Liver (tissue), 9 donors: ENCODE measurements around the gene TMEM135. TPM values are rescaled to one million over a fixed set of nuclear protein-coding genes. Genes with fewer than 3 reads are reported as not detected.

ENCODE experiments used
- DNase-seq: peaks from one replicate; pipeline ENCODE4 v3.0.0-alpha.2; 2017; ENCODE audit warnings: low spot score
- H3K27ac ChIP-seq, 2 donors: one replicate each; pipeline ENCODE4 v1.7.0; 2013; ENCODE audit warnings: inconsistent platforms in 2 of 2, low read length in 2 of 2, control low read depth in 1 of 2, low read depth in 1 of 2, mild to moderate bottlenecking in 1 of 2
- H3K27me3 ChIP-seq, 4 donors: one replicate each; pipeline versions ENCODE4 v1.6.1 to v1.7.0; 2013; ENCODE audit warnings: low read length in 3 of 4, inconsistent platforms in 1 of 4, mild to moderate bottlenecking in 1 of 4, moderate library complexity in 1 of 4; ENCODE audit not compliant: control insufficient read depth in 4 of 4, insufficient read depth in 4 of 4
- H3K36me3 ChIP-seq, 4 donors: one replicate each; pipeline versions ENCODE4 v1.6.1 to v1.7.0; 2013; ENCODE audit warnings: low read length in 3 of 4, mild to moderate bottlenecking in 3 of 4, low read depth in 1 of 4, moderate library complexity in 1 of 4; ENCODE audit not compliant: control insufficient read depth in 4 of 4, insufficient read depth in 3 of 4
- H3K4me1 ChIP-seq, 4 donors: one replicate each; pipeline versions ENCODE4 v1.6.1 to v1.7.0; 2013; ENCODE audit warnings: low read length in 3 of 4, mild to moderate bottlenecking in 3 of 4, moderate library complexity in 1 of 4; ENCODE audit not compliant: control insufficient read depth in 4 of 4, insufficient read depth in 4 of 4
- H3K4me3 ChIP-seq, 3 donors: one replicate each; pipeline versions ENCODE4 v1.6.1 to v1.7.0; 2013; ENCODE audit warnings: low read length in 3 of 3, control low read depth in 1 of 3, low read depth in 1 of 3, mild to moderate bottlenecking in 1 of 3
- H3K9ac ChIP-seq, 2 donors: one replicate each; pipeline ENCODE4 v1.7.0; 2013; ENCODE audit warnings: low read length in 2 of 2, mild to moderate bottlenecking in 2 of 2, moderate library complexity in 2 of 2, control low read depth in 1 of 2, low read depth in 1 of 2
- H3K9me3 ChIP-seq, 4 donors: one replicate each; pipeline versions ENCODE4 v1.6.1 to v1.7.0; 2013; ENCODE audit warnings: low read length in 3 of 4; ENCODE audit not compliant: control insufficient read depth in 4 of 4
- EGR1 ChIP-seq, 2 donors: IDR thresholded peaks; 2 replicates each; pipeline ENCODE4 v1.6.1; 2016 to 2018; ENCODE audit warnings: antibody characterized with exemption in 2 of 2, low read depth in 2 of 2
- FOXA1 ChIP-seq: IDR thresholded peaks from 2 replicates; pipeline ENCODE4 v1.6.1; 2016; ENCODE audit warnings: antibody characterized with exemption
- FOXA2 ChIP-seq: IDR thresholded peaks from 2 replicates; pipeline ENCODE4 v1.6.1; 2016; ENCODE audit warnings: antibody characterized with exemption
- GABPA ChIP-seq, 2 donors: IDR thresholded peaks in 1 of 2; conservative IDR thresholded peaks in 1 of 2; 2 replicates each; pipeline ENCODE4 v1.6.1; 2016; ENCODE audit warnings: antibody characterized with exemption in 2 of 2, mild to moderate bottlenecking in 1 of 2, moderate library complexity in 1 of 2
- HNF4A ChIP-seq, 2 donors: conservative IDR thresholded peaks; 2 replicates each; pipeline ENCODE4 v1.6.1; 2016; ENCODE audit warnings: antibody characterized with exemption in 2 of 2, mild to moderate bottlenecking in 2 of 2
- HNF4G ChIP-seq: IDR thresholded peaks from 2 replicates; pipeline ENCODE4 v1.6.1; 2016; ENCODE audit warnings: antibody characterized with exemption
- JUND ChIP-seq, 2 donors: IDR thresholded peaks; 2 replicates each; pipeline ENCODE4 v1.6.1; 2016; ENCODE audit warnings: antibody characterized with exemption in 2 of 2
- NR2F2 ChIP-seq: IDR thresholded peaks from 2 replicates; pipeline ENCODE4 v1.6.1; 2016; ENCODE audit warnings: antibody characterized with exemption
- RAD21 ChIP-seq, 2 donors: IDR thresholded peaks; 2 replicates each; pipeline ENCODE4 v1.6.1; 2016; ENCODE audit warnings: antibody characterized with exemption in 2 of 2, mild to moderate bottlenecking in 2 of 2
- RXRA ChIP-seq, 2 donors: IDR thresholded peaks; 2 replicates each; pipeline ENCODE4 v1.6.1; 2017 to 2018; ENCODE audit warnings: antibody characterized with exemption in 2 of 2, mild to moderate bottlenecking in 1 of 2
- SP1 ChIP-seq: IDR thresholded peaks from 2 replicates; pipeline ENCODE4 v1.6.1; 2018; ENCODE audit warnings: antibody characterized with exemption, mild to moderate bottlenecking
- TAF1 ChIP-seq: conservative IDR thresholded peaks from 2 replicates; pipeline ENCODE4 v1.6.1; 2016; ENCODE audit warnings: antibody characterized with exemption, mild to moderate bottlenecking
- YY1 ChIP-seq: IDR thresholded peaks from 2 replicates; pipeline ENCODE4 v1.6.1; 2016; ENCODE audit warnings: antibody characterized with exemption, mild to moderate bottlenecking
- ZBTB33 ChIP-seq: IDR thresholded peaks from 2 replicates; pipeline ENCODE4 v1.6.1; 2016; ENCODE audit warnings: antibody characterized with exemption
- WGBS: extraction: QIAGEN DNeasy Blood & Tissue Kit; methylation state at CpG from one replicate; pipeline ENCODE4 v1.1.7; 2013; 5-methylcytosine and 5-hydroxymethylcytosine counted together
- polyA plus RNA-seq, 2 donors: library from polyadenylated mRNA; stranded (reverse) in 1 of 2; unstranded in 1 of 2; fragments of 200-250 nt in 1 of 2; fragments of >200 nt in 1 of 2; fragmentation: Nextera tagmentation in 1 of 2; extraction: Ambion mirVana in 1 of 2; gene quantifications; one replicate each; pipeline versions ENCODE4 v1.2.1 to v1.2.3, GENCODE V29; 2013 to 2015
- total RNA-seq, 2 donors: library from RNA; depleted of rRNA; stranded (reverse); fragments of >200 nt; gene quantifications; one replicate each; pipeline ENCODE4 v1.2.3, GENCODE V29; 2014
- TF ChIP-seq, protein P1 (sequence below): fragments of 150-350 bp; IDR thresholded peaks from 2 replicates; pipeline ENCODE4 v1.5.1; 2017; ENCODE audit warnings: improper control_type of control experiment, low read depth, low read length; ENCODE audit not compliant: missing input control
- TF ChIP-seq, protein P2 (sequence below): IDR thresholded peaks from 2 replicates; pipeline ENCODE4 v1.6.1; 2016; ENCODE audit warnings: antibody characterized with exemption
- TF ChIP-seq, protein P3 (sequence below): IDR thresholded peaks from 2 replicates; pipeline ENCODE4 v1.6.1; 2016; ENCODE audit warnings: antibody characterized with exemption, mild to moderate bottlenecking
- TF ChIP-seq, protein P4 (sequence below): IDR thresholded peaks from 2 replicates; pipeline ENCODE4 v1.6.1; 2016; ENCODE audit warnings: antibody characterized with exemption
- donor health status: healthy.
- donor health status: healthy.
- donor health status: healthy.
- donor health status: healthy.
- donor health status: healthy.

TMEM135 gene
- total and polyA plus RNA-seq, 4 donors, result 10.0 to 38.9 (median 23.5) TPM

DNA sequence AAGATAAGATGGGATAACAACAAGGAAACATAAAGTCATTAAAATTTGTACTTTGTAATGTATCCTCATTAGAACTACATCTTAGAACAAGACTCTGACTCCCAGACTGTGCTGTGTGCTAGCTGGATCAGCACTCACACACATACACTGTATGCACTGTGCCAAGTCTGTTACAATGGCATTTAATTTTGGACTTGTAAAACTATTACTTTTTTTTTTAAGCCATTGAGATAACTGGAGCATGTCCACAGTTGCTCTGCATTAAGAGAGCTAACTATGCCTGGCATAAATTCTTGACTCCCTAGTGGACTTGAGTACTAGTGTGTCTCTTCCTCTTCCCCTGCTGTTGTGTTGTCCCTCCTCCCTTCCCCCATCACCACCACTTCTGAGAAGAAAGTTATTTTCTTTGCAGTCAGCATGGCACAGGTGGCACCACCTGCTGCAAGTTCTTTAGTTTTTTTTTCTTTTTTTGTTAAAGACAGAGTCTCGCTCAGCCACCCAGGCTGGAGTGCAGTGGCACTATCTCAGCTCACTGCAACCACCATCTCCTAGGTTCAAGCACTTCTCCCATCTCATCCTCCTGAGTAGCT lies 268.6 kb downstream of the TMEM135 start:
- Histone ChIP-seq H3K4me3 (no peak overlapping the region), H3K27ac (no peak overlapping the region), H3K9ac (no peak overlapping the region), H3K9me3 (no peaks in the 10 kb centered on the region), H3K4me1 (peaks cover 0 to 3% (median 0%) of the 10 kb centered on the region in 4 donors), H3K36me3 (peaks cover 0 to 4% (median 0%) of the 10 kb centered on the region in 4 donors), H3K27me3 (no peaks in the 10 kb centered on the region)
- TF ChIP-seq TAF1, result no peak
- TF ChIP-seq SP1, result no peak
- TF ChIP-seq FOXA2, result no peak
- TF ChIP-seq EGR1 (IDR thresholded peaks at IDR 0.05; ENCODE audit: low read depth in 2 of 2), result no peak
- TF ChIP-seq, protein P1, sequence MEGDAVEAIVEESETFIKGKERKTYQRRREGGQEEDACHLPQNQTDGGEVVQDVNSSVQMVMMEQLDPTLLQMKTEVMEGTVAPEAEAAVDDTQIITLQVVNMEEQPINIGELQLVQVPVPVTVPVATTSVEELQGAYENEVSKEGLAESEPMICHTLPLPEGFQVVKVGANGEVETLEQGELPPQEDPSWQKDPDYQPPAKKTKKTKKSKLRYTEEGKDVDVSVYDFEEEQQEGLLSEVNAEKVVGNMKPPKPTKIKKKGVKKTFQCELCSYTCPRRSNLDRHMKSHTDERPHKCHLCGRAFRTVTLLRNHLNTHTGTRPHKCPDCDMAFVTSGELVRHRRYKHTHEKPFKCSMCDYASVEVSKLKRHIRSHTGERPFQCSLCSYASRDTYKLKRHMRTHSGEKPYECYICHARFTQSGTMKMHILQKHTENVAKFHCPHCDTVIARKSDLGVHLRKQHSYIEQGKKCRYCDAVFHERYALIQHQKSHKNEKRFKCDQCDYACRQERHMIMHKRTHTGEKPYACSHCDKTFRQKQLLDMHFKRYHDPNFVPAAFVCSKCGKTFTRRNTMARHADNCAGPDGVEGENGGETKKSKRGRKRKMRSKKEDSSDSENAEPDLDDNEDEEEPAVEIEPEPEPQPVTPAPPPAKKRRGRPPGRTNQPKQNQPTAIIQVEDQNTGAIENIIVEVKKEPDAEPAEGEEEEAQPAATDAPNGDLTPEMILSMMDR, result no peak
- no peak for TF ChIP-seq YY1
- TF ChIP-seq RAD21 (IDR thresholded peaks at IDR 0.05), result no peak
- no peak for TF ChIP-seq FOXA1
- TF ChIP-seq HNF4G, result no peak
- TF ChIP-seq, protein P2, sequence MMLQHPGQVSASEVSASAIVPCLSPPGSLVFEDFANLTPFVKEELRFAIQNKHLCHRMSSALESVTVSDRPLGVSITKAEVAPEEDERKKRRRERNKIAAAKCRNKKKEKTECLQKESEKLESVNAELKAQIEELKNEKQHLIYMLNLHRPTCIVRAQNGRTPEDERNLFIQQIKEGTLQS, result no peak
- no peak for TF ChIP-seq ZBTB33
- TF ChIP-seq GABPA (IDR thresholded peaks at IDR 0.05 in 1 of 2, conservative IDR thresholded peaks at IDR 0.05 in 1 of 2), result no peak
- TF ChIP-seq NR2F2, result no peak
- TF ChIP-seq JUND (IDR thresholded peaks at IDR 0.05), result no peak
- TF ChIP-seq, protein P3, sequence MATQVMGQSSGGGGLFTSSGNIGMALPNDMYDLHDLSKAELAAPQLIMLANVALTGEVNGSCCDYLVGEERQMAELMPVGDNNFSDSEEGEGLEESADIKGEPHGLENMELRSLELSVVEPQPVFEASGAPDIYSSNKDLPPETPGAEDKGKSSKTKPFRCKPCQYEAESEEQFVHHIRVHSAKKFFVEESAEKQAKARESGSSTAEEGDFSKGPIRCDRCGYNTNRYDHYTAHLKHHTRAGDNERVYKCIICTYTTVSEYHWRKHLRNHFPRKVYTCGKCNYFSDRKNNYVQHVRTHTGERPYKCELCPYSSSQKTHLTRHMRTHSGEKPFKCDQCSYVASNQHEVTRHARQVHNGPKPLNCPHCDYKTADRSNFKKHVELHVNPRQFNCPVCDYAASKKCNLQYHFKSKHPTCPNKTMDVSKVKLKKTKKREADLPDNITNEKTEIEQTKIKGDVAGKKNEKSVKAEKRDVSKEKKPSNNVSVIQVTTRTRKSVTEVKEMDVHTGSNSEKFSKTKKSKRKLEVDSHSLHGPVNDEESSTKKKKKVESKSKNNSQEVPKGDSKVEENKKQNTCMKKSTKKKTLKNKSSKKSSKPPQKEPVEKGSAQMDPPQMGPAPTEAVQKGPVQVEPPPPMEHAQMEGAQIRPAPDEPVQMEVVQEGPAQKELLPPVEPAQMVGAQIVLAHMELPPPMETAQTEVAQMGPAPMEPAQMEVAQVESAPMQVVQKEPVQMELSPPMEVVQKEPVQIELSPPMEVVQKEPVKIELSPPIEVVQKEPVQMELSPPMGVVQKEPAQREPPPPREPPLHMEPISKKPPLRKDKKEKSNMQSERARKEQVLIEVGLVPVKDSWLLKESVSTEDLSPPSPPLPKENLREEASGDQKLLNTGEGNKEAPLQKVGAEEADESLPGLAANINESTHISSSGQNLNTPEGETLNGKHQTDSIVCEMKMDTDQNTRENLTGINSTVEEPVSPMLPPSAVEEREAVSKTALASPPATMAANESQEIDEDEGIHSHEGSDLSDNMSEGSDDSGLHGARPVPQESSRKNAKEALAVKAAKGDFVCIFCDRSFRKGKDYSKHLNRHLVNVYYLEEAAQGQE, result no peak
- no peak for TF ChIP-seq RXRA (IDR thresholded peaks at IDR 0.05)
- no peak for TF ChIP-seq HNF4A (conservative IDR thresholded peaks at IDR 0.05)
- TF ChIP-seq, protein P4, sequence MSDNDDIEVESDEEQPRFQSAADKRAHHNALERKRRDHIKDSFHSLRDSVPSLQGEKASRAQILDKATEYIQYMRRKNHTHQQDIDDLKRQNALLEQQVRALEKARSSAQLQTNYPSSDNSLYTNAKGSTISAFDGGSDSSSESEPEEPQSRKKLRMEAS, result no peak
- no peak for DNase-seq
- WGBS, result 97% methylated on average over 1 of the region's 1 CpG
